Panc1 (cell line): Measurements from ENCODE around the gene MASP2.
"Not testable (repeated sequence)": the region's sequence is repeated elsewhere in the genome, so short reads cannot be mapped to it uniquely, and the experiment has no call there.

Experiments used
- POLR2AphosphoS5 ChIP-seq: IDR thresholded peaks from 2 replicates; pipeline ENCODE4 v1.6.1; 2012; ENCODE audit warnings: mild to moderate bottlenecking, low read depth, low read length, moderate library complexity
- TF ChIP-seq, protein P1 (sequence below): fragments of 450-650 bp; IDR thresholded peaks from 2 replicates; pipeline ENCODE4 v1.5.1; 2017; ENCODE audit warnings: mild to moderate bottlenecking
- TF ChIP-seq, protein P2 (sequence below), 2 experiments: IDR thresholded peaks; 2 replicates each; pipeline ENCODE4 v1.6.1; 2011 to 2012; ENCODE audit warnings: low read depth in 2 of 2, control low read depth in 1 of 2, low read length in 1 of 2, mild to moderate bottlenecking in 1 of 2, moderate library complexity in 1 of 2; ENCODE audit not compliant: insufficient read depth in 1 of 2

DNA sequence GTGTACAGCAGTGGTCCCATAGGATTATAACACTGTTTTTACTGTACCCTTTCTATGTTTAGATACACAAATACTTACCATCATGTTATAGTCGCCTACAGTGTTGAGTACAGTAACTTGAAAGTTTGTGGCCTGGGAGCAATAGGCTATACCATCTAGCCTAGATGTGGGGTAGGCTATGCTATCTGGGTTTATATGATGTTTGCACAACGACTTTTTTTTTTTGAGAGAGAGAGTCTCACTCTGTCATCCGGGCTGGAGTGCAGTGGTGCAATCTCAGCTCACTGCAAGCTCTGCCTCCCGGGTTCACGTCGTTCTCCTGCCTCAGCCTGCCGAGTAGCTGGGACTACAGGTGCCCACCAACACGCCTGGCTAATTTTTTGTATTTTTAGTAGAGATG lies 27.7 kb downstream of the MASP2 start:
- TF ChIP-seq, protein P1, sequence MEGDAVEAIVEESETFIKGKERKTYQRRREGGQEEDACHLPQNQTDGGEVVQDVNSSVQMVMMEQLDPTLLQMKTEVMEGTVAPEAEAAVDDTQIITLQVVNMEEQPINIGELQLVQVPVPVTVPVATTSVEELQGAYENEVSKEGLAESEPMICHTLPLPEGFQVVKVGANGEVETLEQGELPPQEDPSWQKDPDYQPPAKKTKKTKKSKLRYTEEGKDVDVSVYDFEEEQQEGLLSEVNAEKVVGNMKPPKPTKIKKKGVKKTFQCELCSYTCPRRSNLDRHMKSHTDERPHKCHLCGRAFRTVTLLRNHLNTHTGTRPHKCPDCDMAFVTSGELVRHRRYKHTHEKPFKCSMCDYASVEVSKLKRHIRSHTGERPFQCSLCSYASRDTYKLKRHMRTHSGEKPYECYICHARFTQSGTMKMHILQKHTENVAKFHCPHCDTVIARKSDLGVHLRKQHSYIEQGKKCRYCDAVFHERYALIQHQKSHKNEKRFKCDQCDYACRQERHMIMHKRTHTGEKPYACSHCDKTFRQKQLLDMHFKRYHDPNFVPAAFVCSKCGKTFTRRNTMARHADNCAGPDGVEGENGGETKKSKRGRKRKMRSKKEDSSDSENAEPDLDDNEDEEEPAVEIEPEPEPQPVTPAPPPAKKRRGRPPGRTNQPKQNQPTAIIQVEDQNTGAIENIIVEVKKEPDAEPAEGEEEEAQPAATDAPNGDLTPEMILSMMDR = not testable (repeated sequence)
- not testable (repeated sequence) for TF ChIP-seq POLR2AphosphoS5
- TF ChIP-seq, protein P2, sequence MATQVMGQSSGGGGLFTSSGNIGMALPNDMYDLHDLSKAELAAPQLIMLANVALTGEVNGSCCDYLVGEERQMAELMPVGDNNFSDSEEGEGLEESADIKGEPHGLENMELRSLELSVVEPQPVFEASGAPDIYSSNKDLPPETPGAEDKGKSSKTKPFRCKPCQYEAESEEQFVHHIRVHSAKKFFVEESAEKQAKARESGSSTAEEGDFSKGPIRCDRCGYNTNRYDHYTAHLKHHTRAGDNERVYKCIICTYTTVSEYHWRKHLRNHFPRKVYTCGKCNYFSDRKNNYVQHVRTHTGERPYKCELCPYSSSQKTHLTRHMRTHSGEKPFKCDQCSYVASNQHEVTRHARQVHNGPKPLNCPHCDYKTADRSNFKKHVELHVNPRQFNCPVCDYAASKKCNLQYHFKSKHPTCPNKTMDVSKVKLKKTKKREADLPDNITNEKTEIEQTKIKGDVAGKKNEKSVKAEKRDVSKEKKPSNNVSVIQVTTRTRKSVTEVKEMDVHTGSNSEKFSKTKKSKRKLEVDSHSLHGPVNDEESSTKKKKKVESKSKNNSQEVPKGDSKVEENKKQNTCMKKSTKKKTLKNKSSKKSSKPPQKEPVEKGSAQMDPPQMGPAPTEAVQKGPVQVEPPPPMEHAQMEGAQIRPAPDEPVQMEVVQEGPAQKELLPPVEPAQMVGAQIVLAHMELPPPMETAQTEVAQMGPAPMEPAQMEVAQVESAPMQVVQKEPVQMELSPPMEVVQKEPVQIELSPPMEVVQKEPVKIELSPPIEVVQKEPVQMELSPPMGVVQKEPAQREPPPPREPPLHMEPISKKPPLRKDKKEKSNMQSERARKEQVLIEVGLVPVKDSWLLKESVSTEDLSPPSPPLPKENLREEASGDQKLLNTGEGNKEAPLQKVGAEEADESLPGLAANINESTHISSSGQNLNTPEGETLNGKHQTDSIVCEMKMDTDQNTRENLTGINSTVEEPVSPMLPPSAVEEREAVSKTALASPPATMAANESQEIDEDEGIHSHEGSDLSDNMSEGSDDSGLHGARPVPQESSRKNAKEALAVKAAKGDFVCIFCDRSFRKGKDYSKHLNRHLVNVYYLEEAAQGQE (IDR thresholded peaks at IDR 0.05; ENCODE audit: insufficient read depth in 1 of 2, low read depth in 2 of 2, low read length in 1 of 2) = not testable (repeated sequence)
